HG03064 (cell line): ENCODE data around the gene SIGLEC6.

ENCODE experiments used
- ATAC-seq: cut with Tn5 transposase; IDR thresholded peaks from one replicate; pipeline ENCODE4 v1.9.1; 2021; ENCODE audit warnings: low read depth; ENCODE audit not compliant: unreplicated experiment

SIGLEC6 gene

DNA sequence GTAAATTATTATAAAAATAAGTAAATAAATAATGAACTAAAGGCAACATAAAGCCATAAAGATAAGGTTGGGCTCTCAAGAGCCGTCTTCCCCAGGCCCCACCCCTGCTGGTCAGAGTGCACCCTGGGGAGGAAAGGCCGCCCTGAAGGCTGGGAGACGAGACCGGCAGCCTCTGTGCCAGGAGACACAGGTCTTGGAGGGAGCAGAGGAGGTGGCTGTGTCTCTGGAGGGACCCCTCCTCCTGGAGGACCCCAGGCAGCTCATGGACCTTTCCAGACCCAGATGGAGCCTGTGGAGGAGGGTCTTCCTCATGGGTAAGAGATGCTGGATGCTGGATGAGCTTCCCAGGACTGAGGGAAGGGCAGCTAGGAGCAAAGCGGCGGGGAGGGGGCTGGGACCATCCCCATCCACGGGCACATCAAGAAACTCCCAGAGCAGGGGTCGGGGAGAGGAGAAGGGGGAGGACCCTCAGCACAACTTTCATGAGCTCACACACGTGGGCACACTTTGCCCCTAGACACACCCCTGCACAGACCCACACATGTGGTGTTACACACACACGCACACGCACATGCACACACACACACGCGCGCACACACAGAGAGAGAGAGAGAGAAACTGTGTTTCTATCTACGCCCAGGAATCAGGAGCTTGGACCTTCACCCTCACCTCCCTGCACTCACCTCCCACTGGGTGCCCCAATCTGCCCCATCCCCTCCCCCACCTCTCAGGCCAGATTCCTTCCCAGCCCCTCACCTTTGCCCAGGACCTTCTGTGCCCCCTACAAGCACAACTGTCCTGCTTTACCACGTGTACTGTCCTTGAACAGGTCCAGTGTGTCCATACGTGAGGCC is 52.9 kb downstream of the SIGLEC6 start, which contains the start of gene CEACAM18:
Gene CEACAM18 (plus strand): TSS at position 159 of the 854 bp plus-strand sequence.
- no peak for ATAC-seq

DNA sequence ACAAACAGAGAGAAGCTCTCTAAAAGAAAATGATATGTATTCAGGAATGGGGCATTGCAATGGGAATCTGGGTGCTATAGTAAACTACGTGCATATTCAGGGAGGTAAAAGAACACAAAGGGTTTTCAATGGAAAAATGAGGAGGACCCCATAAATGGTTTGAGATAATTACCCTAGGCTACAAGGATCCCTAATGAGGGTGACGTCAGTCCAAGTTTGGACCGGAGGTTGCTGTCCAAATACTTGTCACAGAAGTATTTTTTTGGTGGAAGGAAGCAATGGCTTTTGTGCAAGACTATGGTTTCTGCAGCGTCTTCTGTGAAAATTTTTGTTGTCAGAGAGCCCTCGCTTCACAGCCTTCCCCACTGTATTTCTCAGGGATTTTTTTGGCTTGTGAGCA is 54.1 kb downstream of the SIGLEC6 start:
- ATAC-seq = no peak

DNA sequence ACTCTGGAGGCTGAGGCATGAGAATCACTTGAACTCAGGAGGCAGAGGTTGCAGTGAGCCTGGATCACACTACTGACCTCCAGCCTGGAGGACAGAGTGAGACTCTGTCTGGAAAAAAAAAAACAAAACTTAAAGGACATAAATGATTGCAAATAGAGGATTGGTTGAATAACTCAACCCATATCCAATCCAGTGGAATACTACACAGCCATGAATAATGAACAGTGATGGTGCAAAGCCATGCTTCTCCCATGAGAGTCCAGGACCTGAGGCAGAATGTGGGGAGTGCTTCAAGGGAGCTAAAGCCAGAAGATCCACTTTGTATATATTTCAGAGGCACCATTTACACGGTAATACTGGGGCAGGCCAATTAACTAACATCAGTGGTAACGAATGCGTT is 55.3 kb downstream of the SIGLEC6 start:
- no peak for ATAC-seq

DNA sequence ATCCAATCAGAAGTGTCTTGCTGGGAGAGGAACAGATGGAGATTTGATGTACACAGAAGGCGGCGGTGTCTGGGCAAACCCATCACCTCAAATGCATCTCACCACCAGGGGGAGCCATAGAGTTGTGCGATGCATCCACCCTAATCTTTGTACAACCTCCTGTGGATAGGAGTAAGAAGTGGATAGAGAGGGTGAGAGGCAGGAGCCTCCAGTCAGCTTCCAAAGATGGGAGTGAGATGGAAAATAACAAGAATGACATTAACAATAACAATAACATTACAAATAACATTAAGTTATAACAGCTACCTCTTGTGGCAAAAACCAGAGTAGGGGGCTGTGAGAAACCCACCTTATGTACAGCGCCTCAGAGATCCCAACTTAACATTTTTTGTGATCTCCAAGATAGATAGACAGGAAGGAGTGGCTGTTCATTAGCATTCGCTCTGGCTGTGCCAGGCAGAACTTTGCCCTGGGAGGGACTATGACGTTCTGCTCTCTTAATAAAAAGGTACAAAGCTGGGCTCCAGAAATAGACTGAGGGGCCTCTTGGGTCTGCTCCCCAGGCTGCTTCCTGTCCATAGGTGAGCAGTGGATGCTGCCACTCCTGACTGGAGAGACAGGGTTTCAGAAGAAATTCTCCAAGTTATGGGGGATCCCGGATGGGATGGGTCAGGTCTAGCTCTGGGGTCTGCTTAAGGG is 58.3 kb downstream of the SIGLEC6 start:
- ATAC-seq = no peak

DNA sequence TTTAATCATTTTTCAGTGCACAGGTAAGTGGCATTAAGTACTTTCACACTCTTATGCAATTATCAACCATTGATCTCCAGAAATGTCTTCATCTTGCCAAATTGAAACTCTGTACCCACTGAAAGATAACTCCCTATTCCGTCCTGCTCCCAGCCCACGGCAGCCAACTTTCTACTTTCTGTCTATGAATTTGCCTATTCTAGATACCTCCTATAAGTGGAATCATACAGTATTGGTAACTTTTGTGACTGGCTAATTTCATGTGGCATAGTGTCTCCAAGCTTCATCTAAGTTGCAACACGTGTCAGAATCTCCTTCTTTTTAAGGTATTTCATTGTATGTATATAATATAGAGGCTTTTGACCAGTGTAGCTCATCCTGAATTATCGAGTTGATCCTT is 58.9 kb downstream of the SIGLEC6 start:
- no peak for ATAC-seq

DNA sequence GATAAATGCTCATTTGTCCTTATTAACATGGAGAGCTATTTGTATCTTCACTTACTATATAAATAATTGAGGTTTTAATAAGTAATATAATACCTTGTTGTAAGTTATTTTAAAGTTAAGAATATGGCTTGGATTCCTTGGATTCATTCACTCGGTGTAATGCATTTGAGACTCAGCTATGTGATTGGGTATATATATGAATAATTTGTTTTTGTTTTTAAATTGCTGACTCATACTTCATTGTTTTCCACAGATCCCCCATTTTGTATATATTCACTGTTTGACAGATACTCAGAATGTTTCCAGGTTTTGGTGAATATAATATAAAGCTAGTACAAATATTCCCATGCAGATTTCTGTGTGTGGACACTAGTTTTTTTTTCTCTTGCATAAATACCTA is 59.9 kb downstream of the SIGLEC6 start:
- ATAC-seq = no peak

DNA sequence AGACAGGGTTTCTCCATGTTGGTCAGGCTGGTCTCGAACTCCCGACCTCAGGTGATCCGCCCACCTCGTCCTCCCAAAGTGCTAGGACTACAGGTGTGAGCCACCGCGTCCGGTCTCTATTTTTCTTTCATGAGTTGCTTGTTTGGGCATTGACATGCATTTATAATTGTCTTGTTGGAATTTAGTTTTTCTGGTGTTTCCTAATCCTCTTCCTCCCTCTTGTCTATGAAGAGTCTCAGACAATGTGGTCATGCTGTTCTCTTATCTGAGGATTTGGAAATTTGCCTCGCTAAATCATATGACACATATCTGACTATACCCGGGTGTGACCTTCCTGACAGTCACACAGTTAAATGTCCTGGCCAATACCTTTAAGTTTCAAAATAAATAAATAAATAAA is 60.5 kb downstream of the SIGLEC6 start:
- ATAC-seq = no peak

DNA sequence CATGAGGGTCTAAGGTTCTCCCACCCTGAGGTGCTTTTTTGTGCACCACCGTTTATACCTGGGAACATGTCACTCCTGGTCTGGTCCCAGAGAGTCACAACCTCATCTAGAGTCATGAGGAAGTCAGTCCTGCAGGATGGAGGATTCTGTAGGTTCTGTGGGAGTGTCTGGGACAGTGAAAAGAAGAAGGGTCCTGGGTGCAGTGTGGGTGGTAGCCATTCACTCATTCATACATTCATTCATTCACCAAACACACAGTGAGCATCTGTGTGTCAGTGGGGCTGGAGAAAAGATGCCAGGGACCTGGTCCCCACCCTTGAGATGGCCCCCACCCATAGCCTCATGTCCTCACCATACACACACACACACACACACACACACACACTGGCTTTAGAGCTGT is 61.8 kb downstream of the SIGLEC6 start:
- no peak for ATAC-seq

DNA sequence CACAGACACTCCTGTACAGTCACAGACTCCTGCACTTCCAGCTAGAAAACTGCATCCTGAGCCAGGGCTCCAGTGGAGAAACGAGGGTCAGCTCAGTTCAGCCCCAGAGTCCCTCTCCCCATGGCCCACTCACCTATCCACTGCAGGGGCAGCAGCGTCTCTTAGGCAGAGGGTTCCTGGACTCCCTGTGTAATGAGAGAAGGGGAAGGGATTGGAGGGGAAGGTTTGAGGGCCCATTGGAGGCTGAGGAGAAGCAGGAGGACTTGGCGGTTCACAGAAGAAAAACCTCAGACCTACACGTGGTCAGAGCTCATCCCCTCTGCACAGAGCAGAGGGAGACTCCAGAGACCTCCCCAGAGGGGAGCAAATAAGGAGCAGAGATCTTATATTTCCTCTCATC is 62.3 kb downstream of the SIGLEC6 start:
- ATAC-seq = no peak

DNA sequence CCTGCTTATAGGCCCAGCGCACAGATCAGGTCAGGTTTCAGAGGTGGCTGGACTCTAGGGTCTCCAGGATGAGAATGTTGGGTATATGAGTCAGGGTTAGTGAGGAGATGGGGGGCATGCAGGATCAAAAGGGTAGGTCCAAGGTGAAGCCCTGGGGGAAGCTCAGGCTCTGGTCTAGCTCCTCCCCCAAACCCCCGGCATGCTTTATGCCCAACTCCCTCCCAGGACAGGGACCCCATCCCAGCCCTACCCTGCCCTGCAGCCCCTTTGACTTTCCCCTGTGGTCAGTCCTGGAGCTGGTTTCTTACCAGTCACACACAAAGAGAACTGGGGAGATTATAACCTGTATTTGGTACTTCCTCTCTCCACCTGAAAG is 62.9 kb downstream of the SIGLEC6 start:
- no peak for ATAC-seq

DNA sequence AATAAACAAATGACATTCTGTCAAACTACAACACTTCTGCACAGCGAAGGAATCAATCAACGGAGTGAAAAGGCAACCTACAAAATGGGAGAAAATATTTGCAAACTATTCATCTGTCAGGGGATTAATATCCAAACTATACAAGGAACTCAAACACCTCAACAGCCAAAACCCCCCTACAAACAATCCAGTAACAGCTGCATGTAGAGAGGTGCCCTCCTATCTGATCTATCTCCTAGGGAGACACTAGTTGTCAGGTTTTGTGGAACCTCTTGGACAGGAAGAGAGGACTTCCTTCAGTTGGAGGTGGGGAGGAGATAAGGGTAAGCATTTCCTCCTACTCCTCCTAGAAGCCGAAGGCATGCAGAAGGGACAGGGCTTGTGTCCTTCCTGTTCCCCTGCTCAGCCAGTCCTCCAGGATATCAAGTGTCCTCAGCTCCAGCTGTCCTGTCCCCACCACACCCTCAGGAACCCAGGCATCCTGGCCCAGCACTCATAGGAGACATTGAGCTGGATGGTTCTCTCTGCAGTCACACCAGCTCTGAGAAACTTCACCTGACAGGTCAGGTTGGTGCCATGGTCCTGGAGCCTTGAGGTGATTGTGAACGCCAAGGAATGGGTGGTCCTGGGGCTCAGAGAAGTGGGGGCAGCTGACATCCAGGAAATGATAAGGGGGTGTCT is 63.5 kb downstream of the SIGLEC6 start:
- ATAC-seq = no peak
